CD4-positive, alpha-beta T cell (primary cell): ENCODE data around the gene LRRC49. TPM values are rescaled to one million over a fixed set of nuclear protein-coding genes. Genes with fewer than 3 reads are reported as not detected.
"Not testable (repeated sequence)": the region's sequence is repeated elsewhere in the genome, so short reads cannot be mapped to it uniquely, and the experiment has no call there.

ENCODE experiments used
- ATAC-seq: fragments of 200-7000 bp; cut with Tn5 transposase; one replicate; pipeline ENCODE4 v1.10.0; 2022; ENCODE audit warnings: mild to moderate bottlenecking; ENCODE audit not compliant: poor library complexity
- CTCF ChIA-PET: fragments of 350-600 bp; sonication (Branson Sonifier 250); formaldehyde crosslinking; loops from one replicate; lab custom pipeline; 2021; ENCODE audit warnings: antibody characterized with exemption, inconsistent platforms; lab: Charles Lee
- POLR2A ChIA-PET: fragments of 350-600 bp; sonication (Branson Sonifier 250); formaldehyde crosslinking; loops from one replicate; lab custom pipeline; 2021; ENCODE audit warnings: antibody characterized with exemption, inconsistent platforms; lab: Charles Lee
- DNase-seq, 14 experiments: peaks; one replicate each; pipeline ENCODE4 v3.0.0-alpha.2; 2013 to 2020; ENCODE audit warnings: mixed read lengths in 2 of 14
- H3K27ac ChIP-seq, 2 donors: one replicate each; pipeline versions ENCODE4 v1.5.1 to v1.7.0; 2013; ENCODE audit warnings: low read length in 2 of 2, low read depth in 1 of 2, mild to moderate bottlenecking in 1 of 2
- H3K27me3 ChIP-seq, 2 experiments: 1 replicate in 1 of 2; 2 replicates in 1 of 2; pipeline versions ENCODE4 v1.6.1 to v1.7.0; 2013; ENCODE audit warnings: low read length in 2 of 2, control low read depth in 1 of 2, mild to moderate bottlenecking in 1 of 2, moderate library complexity in 1 of 2; ENCODE audit not compliant: insufficient read depth in 2 of 2, control insufficient read depth in 1 of 2
- H3K36me3 ChIP-seq: one replicate; pipeline ENCODE4 v1.6.1; 2013; ENCODE audit warnings: low read length, control low read depth; ENCODE audit not compliant: insufficient read depth
- H3K4me1 ChIP-seq: one replicate; pipeline ENCODE4 v1.6.1; 2013; ENCODE audit warnings: low read length, control low read depth; ENCODE audit not compliant: insufficient read depth
- H3K4me3 ChIP-seq: one replicate; pipeline ENCODE4 v1.5.1; 2013; ENCODE audit warnings: mild to moderate bottlenecking, low read length, moderate library complexity
- H3K9me3 ChIP-seq, 2 experiments: 1 replicate in 1 of 2; 2 replicates in 1 of 2; pipeline versions ENCODE4 v1.6.1 to v1.7.0; 2013; ENCODE audit warnings: low read length in 2 of 2, mild to moderate bottlenecking in 2 of 2, control low read depth in 1 of 2, moderate library complexity in 1 of 2; ENCODE audit not compliant: control insufficient read depth in 1 of 2, insufficient read depth in 1 of 2
- H3K27ac Mint-ChIP-seq: one replicate; pipeline ENCODE4 v1.8.0; 2020; ENCODE audit warnings: mixed read lengths
- H3K27me3 Mint-ChIP-seq: one replicate; pipeline ENCODE4 v1.8.0; 2021; ENCODE audit warnings: mixed read lengths
- H3K36me3 Mint-ChIP-seq: one replicate; pipeline ENCODE4 v1.8.0; 2021; ENCODE audit warnings: low read depth, mixed read lengths
- H3K4me1 Mint-ChIP-seq: one replicate; pipeline ENCODE4 v1.8.0; 2021; ENCODE audit warnings: low read depth, mixed read lengths
- H3K4me3 Mint-ChIP-seq: one replicate; pipeline ENCODE4 v1.8.0; 2020; ENCODE audit warnings: mild to moderate bottlenecking, mixed read lengths
- H3K9me3 Mint-ChIP-seq: one replicate; pipeline ENCODE4 v1.8.0; 2020; ENCODE audit warnings: mixed read lengths
- intact Hi-C, 2 experiments: fragments of 100-400 bp; cut with DNase I in 1 of 2; cut with micrococcal nuclease in 1 of 2; formaldehyde crosslinking; loops; one replicate each; pipeline versions ENCODE4 v1.15.1 to v1.9.0; 2023 to 2025; cut with DNase I, micrococcal nuclease
- total RNA-seq, 174 experiments: library from RNA in 2 of 174; stranded (reverse) in 2 of 174; gene quantifications; one replicate each; pipeline ENCODE4 v1.2.3 and lab custom pipeline; 2021 to 2026
- TF ChIP-seq, protein P1 (sequence below): fragments of 200-600 bp; IDR thresholded peaks from one replicate; pipeline ENCODE4 v1.8.0; 2022; ENCODE audit warnings: antibody characterized with exemption, mild to moderate bottlenecking

LRRC49 gene
- total RNA-seq, 2 experiments from 2014 or later = 0.39 to 0.49 TPM

GRCh38 chr15:70935631-70936030 is 43.0 kb downstream of the LRRC49 start:
- Mint-ChIP-seq H3K9me3 (no peaks in the 10 kb centered on the region), H3K36me3 (no peaks in the 10 kb centered on the region), H3K27ac (no peak overlapping the region), H3K4me1 (no peaks in the 10 kb centered on the region), H3K4me3 (no peak overlapping the region), H3K27me3 (peaks cover 42% of the 10 kb centered on the region)
- no peaks in the 10 kb centered on the region for H3K4me1 ChIP-seq
- ChIA-PET POLR2A (no interaction called here), CTCF (no interaction called here)
- TF ChIP-seq, protein P1, sequence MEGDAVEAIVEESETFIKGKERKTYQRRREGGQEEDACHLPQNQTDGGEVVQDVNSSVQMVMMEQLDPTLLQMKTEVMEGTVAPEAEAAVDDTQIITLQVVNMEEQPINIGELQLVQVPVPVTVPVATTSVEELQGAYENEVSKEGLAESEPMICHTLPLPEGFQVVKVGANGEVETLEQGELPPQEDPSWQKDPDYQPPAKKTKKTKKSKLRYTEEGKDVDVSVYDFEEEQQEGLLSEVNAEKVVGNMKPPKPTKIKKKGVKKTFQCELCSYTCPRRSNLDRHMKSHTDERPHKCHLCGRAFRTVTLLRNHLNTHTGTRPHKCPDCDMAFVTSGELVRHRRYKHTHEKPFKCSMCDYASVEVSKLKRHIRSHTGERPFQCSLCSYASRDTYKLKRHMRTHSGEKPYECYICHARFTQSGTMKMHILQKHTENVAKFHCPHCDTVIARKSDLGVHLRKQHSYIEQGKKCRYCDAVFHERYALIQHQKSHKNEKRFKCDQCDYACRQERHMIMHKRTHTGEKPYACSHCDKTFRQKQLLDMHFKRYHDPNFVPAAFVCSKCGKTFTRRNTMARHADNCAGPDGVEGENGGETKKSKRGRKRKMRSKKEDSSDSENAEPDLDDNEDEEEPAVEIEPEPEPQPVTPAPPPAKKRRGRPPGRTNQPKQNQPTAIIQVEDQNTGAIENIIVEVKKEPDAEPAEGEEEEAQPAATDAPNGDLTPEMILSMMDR = no peak
- H3K36me3 ChIP-seq = no peaks in the 10 kb centered on the region
- no peak for DNase-seq
- H3K9me3 ChIP-seq = no peaks in the 10 kb centered on the region
- ATAC-seq = no peak
- no peak overlapping the region for H3K4me3 ChIP-seq
- no peak overlapping the region for H3K27ac ChIP-seq
- H3K27me3 ChIP-seq = peaks cover 0 to 7% of the 10 kb centered on the region in 2 experiments
- intact Hi-C loops = no loop called here

- no peaks in the 10 kb centered on the region for H3K4me1 Mint-ChIP-seq
- Histone ChIP-seq H3K4me3 (no peak overlapping the region), H3K27ac (no peak overlapping the region), H3K36me3 (no peaks in the 10 kb centered on the region), H3K9me3 (no peaks in the 10 kb centered on the region), H3K4me1 (no peaks in the 10 kb centered on the region), H3K27me3 (peaks cover 0 to 12% of the 10 kb centered on the region in 2 experiments)
- ChIA-PET POLR2A (no interaction called here), CTCF (interaction anchor here (0.6 kb wide), 1 partner anchor 36 kb away, joined by 3 read pairs; no protein-coding TSS in a partner anchor)
- H3K4me3 Mint-ChIP-seq = no peak overlapping the region
- no peaks in the 10 kb centered on the region for H3K9me3 Mint-ChIP-seq
- H3K27me3 Mint-ChIP-seq = peaks cover 40% of the 10 kb centered on the region
- no peak for ATAC-seq
- H3K36me3 Mint-ChIP-seq = no peaks in the 10 kb centered on the region
- DNase-seq = no peak
- no peak overlapping the region for H3K27ac Mint-ChIP-seq
- TF ChIP-seq, protein P1 = no peak
- intact Hi-C loops = no loop called here
Observed at GRCh38 chr15:70936326-70936725, 43.7 kb downstream of the LRRC49 start.

GRCh38 chr15:70943285-70943684 is 50.7 kb downstream of the LRRC49 start:
- H3K4me1 Mint-ChIP-seq, H3K27ac Mint-ChIP-seq, H3K9me3 ChIP-seq, DNase-seq, H3K27ac ChIP-seq, ATAC-seq, H3K4me1 ChIP-seq, H3K4me3 ChIP-seq, H3K36me3 ChIP-seq, H3K36me3 Mint-ChIP-seq, intact Hi-C loops, CTCF ChIA-PET, H3K4me3 Mint-ChIP-seq, H3K27me3 ChIP-seq, H3K9me3 Mint-ChIP-seq: not testable (repeated sequence)
- peaks cover 40% of the 10 kb centered on the region for H3K27me3 Mint-ChIP-seq
- POLR2A ChIA-PET = interaction anchor here (0.8 kb wide), 1 partner anchor 25 kb away, joined by 3 read pairs; no protein-coding TSS in a partner anchor
